DMS153 treated with DMSO at 0.1 percent for 48 hours (cell line): Measurements from ENCODE around the gene ASZ1.
A peak's percentile ranks its signal among the peaks of the same experiment; 100 is the strongest.
"Not testable (repeated sequence)": the region's sequence is repeated elsewhere in the genome, so short reads cannot be mapped to it uniquely, and the experiment has no call there.

Experiments
- DNase-seq: peaks from one replicate; lab custom pipeline; 2025; ENCODE audit not compliant: unreplicated experiment; lab: John Stamatoyannopoulos, UW

Gene ASZ1

DNA sequence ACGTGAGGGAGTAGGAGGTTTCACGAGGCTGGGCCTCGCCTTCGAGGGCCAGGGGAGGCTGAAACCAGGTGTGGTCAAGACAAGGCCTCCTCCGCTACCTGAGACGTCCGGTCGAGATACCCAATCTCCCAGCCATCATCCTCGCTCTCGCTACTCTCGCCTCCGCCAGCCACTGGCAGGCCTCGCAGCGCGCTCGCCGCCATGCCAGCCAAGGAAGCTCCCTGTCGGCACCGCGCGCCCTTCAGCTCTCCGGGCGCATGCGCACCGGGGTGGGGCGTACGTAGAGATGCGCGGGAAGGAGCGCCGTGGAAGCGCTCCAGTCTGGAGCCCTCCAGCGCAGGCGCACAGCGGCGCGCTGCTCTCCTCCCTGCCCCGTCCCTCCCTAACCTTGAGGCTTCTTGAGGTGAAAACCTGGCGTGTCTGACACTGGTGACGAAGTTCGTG lies at the start of gene ASZ1:
Gene ASZ1, minus strand, starts transcription at position 236 of the 444 bp plus-strand sequence. Its CDS starts 33 bp downstream, at position 203.
- DNase-seq, result no peak

DNA sequence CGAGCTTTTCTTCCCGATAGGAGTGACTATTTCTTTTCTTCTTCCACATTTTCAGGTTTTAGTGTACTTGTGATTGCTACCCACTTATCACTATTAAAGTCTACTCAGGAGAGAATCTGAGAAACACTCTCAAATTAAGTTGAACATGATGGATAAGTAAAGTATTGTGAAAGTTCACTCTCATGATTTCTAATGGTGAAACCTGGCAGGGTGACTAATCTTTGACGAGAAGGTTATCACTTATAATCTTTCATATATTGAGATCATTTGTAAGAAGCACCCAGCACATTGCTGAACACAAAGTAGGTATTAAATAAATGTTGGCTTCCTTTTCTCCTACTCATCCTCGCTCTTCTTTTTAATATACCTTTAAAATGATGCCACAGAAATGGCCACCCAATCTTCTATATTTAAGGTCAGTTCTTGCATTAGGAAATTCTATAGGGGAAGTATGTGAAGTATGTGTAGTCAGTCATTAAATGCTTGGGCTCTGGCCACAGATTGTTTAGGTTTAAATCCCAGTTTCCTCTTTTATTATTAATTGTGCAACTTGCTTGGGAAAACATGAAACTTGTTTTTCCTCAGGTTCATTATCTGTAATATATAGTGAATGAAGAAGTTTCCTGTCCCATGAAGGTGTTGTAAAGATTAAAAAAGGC lies 49.4 kb upstream of the ASZ1 start:
- DNase-seq, result no peak

GRCh38 chr7:117472335-117472734 lies 45.0 kb upstream of the ASZ1 start:
- DNase-seq, result no peak

DNA sequence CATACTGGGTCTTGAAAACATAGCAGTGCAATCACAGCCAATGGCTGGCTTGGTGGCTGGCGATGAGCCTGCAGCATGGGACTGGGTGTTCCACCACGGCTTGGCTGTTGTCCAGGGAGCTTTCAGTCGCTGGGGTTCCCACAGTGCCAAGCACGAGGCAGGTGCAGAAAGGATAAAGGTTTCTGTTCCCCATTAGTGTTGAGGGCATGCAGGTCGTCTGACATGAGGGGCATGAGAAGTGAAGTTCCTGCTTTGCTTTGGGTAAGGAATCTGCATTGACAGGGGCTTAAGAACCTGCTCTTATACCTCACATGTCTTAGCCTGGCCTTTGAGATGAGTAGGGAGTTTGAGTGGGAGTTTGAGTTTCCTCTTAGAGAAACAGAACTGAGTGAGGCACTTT lies 43.5 kb upstream of the ASZ1 start:
- DNase-seq, result no peak

DNA sequence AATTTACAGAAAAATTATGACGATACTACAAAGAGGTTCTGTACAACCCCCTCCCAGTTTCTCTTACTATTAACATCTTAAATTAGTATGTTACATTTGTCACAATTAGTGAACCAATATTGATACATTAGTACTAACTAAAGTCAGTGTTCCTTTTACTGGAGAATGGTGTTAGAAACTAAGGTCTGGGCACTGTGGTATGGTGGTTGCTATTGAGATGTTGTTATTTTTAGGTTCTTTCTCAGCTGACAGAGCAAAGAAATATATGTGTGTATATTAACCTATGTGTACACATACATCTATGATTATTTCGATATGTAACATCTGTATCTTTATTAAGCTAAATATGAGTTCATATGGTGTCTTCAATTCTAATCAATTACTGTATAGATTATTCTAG lies 40.9 kb upstream of the ASZ1 start:
- no peak for DNase-seq

DNA sequence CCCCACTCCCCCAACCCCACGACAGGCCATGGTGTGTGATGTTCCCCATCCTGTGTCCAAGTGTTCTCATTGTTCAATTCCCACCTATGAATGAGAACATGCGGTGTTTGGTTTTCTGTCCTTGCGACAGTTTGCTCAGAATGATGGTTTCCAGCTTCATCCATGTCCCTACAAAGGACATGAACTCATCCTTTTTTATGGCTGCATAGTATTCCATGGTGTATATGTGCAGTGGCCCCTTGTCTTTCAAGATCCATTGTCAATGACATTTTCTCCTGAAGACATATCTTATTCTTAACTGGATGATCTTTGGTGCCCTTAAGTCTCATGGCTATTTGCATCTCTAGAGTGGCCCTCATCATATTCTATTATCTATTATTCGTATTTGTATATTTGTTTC lies 33.5 kb upstream of the ASZ1 start:
- not testable (repeated sequence) for DNase-seq

DNA sequence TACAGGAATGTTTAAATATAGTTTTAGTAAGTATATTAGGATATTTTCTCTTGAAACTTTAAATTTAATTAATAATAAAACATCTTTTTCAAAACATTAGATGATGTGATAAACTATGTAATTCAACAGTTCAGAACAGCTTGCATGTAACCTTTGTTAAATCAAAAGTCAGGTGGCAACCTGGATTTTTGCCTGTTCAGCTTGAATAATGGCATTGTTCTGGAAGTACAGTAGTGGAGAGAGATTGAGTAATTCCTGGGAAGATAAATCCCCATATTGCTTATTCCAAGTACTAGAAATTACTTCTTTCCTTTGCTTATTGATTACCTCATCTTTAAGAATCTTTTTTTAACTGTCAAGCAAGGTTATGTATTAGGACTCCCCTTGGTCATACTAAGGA lies 32.4 kb upstream of the ASZ1 start:
- DNase-seq, result no peak

DNA sequence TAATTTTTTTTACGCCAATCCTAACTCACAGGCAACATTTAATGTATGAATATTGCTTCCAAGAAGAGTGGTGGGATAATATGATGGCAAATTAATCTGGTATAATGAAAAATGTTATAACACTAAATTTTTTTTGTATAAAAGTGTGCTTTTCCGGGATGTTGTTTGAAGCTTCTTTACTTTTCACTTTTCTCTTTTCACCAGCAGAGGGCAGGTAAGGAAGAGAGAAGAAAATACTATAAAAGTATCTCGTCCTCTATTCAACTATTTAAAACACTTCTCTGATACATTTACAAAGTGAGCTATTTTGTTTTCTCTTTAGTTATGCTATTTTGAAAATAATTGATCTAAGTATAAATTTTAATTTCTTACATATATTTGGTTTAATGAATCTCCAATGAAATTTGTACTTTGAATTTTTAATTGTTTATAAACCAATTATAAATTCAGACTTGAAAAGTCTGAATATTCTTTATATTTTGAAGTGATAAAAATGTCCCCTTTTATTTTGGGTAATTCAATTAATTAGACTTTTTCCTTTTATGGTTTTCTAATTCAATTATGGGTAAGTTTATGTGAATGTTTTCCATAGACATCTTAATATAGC lies 31.8 kb upstream of the ASZ1 start:
- peak; percentile 52 for DNase-seq

DNA sequence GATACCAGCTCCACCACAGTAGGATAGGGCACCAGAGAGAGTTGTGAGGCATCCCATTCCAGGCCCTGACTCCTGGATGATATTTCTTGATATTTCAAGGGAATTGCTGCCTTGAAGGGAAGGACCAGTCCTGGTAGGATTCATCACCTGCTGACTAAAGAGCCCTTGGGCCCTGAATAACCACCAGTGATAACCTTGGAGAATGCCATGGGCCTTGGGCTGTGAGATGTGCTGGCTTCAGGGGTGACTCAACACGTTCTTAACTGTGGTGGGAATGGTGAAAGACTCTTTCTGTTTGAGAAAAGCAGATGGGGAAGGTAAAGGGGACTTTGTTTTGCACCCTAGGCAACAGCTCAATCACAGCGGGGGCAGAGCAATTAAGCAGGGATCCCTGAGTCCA lies 21.4 kb upstream of the ASZ1 start:
- DNase-seq, result no peak

- DNase-seq, result no peak
These were observed 19.0 kb upstream of the ASZ1 start for GRCh38 chr7:117446220-117446815.

DNA sequence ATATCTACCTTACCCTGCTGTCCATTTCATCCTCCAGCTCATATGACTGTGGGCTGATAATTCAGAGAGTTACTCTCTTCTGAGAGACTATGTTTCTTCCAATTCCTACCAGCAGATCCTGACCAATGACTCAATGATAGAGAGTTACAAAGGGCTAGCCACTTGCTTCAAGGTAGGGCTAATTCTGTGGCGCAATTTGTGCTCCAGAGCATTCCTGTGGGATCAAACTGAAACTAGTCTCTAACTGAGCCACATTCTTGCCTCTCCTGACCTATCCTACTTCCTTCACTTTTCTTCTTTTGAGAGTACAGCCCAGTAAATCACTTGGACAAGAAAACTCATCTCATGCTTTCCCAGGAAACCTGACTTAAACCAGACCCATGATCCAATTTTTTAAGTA lies 17.9 kb upstream of the ASZ1 start:
- no peak for DNase-seq

GRCh38 chr7:117444646-117445045 lies 17.4 kb upstream of the ASZ1 start:
- DNase-seq, result no peak

DNA sequence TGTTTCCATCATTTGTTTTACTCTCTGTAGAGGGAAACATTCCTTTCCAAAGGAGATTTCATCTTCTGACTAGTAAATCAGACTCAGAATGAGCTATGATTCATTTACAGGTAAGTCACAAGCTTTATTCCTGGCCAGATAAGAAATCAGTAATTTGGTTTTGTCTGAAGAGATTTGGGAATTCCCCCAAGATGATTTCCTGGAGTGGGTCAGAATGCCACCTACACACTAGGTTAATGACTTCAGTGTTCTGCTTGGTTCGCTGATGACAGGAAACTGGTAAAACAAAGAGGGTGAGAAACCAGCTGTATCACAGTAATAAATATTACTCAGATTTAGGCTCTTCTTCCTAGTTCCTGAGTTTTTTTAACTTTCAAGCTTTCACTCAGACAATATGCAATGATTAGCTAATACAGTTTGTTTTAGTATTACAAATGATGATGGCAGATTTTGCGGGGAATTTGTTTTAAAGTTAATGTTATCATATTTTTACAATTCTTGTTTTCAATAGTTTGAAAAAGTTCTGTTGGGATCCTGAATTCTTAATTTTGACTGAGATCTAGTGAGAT lies 8.3 kb upstream of the ASZ1 start:
- DNase-seq, result no peak

DNA sequence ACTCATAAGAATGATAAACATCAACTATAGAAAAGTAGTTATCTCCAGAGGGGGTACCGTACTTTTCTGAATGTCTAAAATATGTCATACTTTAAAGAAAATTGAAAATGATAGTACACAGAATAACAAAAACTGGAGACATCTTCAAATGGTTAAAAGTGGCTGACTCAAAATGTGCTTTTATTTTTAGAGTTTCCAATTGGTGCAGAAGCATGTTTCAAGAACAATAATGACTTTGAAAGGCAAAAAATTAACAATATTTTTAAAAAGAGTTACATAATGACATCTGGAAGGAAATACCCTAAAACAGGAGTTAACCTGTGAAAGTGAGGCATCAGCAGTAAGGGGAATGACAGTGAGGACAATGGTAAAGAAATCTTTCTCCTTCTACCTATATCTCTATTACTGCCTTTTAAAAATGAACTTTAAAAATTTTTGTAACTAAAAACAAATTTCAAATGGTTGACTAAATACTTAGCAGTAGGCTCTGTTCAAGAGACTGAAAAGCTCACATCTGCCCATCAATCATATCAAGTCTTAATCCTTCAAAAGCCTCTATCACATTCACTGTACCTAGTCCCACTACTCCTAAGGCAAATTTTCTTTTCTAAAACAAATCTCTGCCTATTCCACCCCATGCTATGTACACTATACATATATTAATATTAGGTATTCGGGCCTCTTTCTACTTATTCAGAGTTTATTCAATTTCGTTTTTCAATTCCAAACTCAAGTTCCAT lies 3.0 kb downstream of the ASZ1 start:
- no peak for DNase-seq

DNA sequence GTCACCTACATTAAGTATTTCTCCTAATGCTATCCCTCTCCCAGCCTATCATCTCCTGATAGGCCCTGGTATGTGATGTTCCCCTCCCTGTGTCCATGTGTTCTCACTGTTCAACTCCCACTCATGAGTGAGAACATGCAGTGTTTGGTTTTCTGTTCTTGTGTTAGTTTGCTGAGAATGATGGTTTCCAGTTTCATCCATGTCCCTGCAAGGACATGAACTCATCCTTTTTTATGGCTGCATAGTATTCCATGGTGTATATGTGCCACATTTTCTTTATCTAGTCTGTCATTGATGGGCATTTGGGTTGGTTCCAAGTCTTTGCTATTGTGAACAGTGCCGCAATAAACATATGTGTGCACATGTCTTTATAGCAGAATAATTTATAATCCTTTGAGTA lies 12.7 kb downstream of the ASZ1 start:
- DNase-seq, result not testable (repeated sequence)

GRCh38 chr7:117412946-117413559 lies 14.2 kb downstream of the ASZ1 start:
- DNase-seq, result no peak

DNA sequence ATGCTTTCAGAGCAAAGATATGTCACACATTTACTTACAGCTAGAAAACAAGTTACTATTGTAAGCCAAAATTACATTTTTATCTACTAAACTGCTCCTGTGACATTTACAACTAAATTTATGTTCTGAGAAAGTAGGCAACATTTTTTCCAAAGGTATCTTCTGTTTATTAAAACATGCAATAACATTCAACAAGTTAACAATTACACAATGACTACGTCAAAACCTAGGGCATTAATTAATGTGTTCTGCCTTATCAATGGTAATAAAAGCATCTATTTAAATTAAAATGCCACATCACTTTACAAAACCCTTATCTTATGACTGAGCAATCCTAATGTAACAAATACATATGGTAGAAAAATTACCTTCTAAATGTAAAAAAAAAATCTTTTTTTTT lies 14.9 kb downstream of the ASZ1 start:
- no peak for DNase-seq

DNA sequence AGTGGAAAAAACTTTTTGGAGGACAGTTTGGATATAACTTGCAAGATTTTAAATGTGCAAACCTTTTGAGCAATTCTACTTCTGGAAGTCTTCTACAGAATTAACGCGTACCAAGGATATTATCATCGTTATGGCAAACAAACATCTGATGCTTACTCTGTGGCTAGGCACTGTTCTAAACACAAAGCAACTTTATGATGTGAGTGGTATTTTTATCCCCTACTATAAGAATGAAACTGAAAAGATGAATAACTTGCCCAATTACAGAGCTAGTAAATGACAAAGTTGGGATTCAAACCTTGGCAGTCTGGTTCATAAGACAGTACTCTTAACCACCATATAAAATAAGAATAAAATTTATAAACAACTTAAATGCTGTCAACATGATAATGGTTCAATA lies 15.8 kb downstream of the ASZ1 start:
- DNase-seq, result no peak

- no peak for DNase-seq
These were observed 18.5 kb downstream of the ASZ1 start for GRCh38 chr7:117408831-117409230.

- DNase-seq, result no peak
These were observed 21.8 kb downstream of the ASZ1 start for GRCh38 chr7:117405519-117405918.

GRCh38 chr7:117403737-117404136 lies 23.6 kb downstream of the ASZ1 start:
- DNase-seq, result no peak
